Prostate gland (tissue), 2 donors: Measurements from ENCODE around the gene LRRC34.

ENCODE experiments used
- POLR2AphosphoS5 ChIP-seq: sonication (generic); formaldehyde crosslinking; IDR thresholded peaks from one replicate; pipeline ENCODE4 v1.6.1; 2017; ENCODE audit warnings: antibody characterized with exemption
- TF ChIP-seq, protein P1 (sequence below), 4 experiments: fragments of 200-600 bp in 2 of 4; fragments of 450-650 bp in 2 of 4; sonication (generic) in 2 of 4; IDR thresholded peaks; 1 replicate in 3 of 4; 2 replicates in 1 of 4; pipeline ENCODE4 v1.5.1; 2016 to 2019; ENCODE audit warnings: antibody characterized with exemption in 4 of 4, mild to moderate bottlenecking in 2 of 4, moderate library complexity in 2 of 4

DNA sequence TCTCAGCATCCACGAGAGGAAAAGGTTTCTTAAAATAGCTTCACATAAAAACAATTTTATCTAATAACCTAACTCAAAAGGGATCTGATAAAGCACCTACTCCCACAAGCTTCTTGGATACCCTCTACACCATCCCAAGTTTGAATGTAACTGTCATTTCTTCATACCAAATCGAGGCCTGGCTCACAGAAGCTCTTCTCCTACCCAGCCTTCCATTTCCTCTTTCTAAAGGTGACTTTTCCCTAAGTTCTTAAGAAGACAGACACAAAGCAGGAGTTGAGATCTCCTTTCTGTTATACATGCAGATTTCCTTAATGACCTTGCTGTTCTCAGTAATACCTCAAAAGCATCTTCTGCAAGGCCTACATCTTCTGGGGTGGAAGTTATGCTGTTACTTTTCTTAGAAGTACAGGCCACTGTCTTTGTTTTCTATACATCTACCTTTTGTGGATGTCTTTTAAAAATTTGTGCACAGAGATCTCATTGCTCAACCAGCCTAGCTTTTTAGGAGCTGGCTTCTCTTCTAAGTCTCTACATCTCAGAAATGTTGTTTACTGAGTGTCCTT, 3.4 kb downstream of the LRRC34 start:
- TF ChIP-seq, protein P1, sequence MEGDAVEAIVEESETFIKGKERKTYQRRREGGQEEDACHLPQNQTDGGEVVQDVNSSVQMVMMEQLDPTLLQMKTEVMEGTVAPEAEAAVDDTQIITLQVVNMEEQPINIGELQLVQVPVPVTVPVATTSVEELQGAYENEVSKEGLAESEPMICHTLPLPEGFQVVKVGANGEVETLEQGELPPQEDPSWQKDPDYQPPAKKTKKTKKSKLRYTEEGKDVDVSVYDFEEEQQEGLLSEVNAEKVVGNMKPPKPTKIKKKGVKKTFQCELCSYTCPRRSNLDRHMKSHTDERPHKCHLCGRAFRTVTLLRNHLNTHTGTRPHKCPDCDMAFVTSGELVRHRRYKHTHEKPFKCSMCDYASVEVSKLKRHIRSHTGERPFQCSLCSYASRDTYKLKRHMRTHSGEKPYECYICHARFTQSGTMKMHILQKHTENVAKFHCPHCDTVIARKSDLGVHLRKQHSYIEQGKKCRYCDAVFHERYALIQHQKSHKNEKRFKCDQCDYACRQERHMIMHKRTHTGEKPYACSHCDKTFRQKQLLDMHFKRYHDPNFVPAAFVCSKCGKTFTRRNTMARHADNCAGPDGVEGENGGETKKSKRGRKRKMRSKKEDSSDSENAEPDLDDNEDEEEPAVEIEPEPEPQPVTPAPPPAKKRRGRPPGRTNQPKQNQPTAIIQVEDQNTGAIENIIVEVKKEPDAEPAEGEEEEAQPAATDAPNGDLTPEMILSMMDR (IDR thresholded peaks at IDR 0.05): no peak
- TF ChIP-seq POLR2AphosphoS5: no peak
